ENCODE measurements around the gene CYSLTR2.

GRCh38 chr13:48726711-48727110 is 73.0 kb downstream of the CYSLTR2 start:
- TF ChIP-seq BRCA1 (IDR thresholded peaks at IDR 0.05; ENCODE audit: low read depth, low read length) (no peak), CTCF (IDR thresholded peaks at IDR 0.05; ENCODE audit: control extremely low read depth in 1 of 3, insufficient read depth in 1 of 3, low read depth in 1 of 3, low read length in 3 of 3) (no peak), RFX5 (IDR thresholded peaks at IDR 0.05; ENCODE audit: borderline replicate concordance, low read depth, low read length) (no peak), CEBPB (IDR thresholded peaks at IDR 0.05; ENCODE audit: low read depth, low read length) (no peak), CREB1 (IDR thresholded peaks at IDR 0.05) (no peak), KDM5A (IDR thresholded peaks at IDR 0.05; ENCODE audit: low read length) (no peak)
